ENCODE results near the gene CARM1.

Gene CARM1

GRCh38 chr19:10915130-10916091, 44.1 kb downstream of the CARM1 start:
- in situ Hi-C loops (cut with MboI; ENCODE audit: low sequenced_read_pairs, unreplicated experiment), result no loop called here
- TF ChIP-seq CTCF (IDR thresholded peaks at IDR 0.05; ENCODE audit: borderline replicate concordance, control extremely low read depth, extremely low read depth, insufficient read depth, missing control alignments), result no peak
- DNase-seq (ENCODE audit: low spot score), result no peak

GRCh38 chr19:10916602-10917001, 45.2 kb downstream of the CARM1 start:
- no peak for TF ChIP-seq CTCF (IDR thresholded peaks at IDR 0.05; ENCODE audit: borderline replicate concordance, control extremely low read depth, extremely low read depth, insufficient read depth, missing control alignments)
- in situ Hi-C loops (cut with MboI; ENCODE audit: low sequenced_read_pairs, unreplicated experiment), result no loop called here
- no peak for DNase-seq (ENCODE audit: low spot score)

- DNase-seq (ENCODE audit: low spot score), result no peak
- in situ Hi-C loops (cut with MboI; ENCODE audit: low sequenced_read_pairs, unreplicated experiment), result no loop called here
- TF ChIP-seq CTCF (IDR thresholded peaks at IDR 0.05; ENCODE audit: borderline replicate concordance, control extremely low read depth, extremely low read depth, insufficient read depth, missing control alignments), result no peak
Observed at GRCh38 chr19:10918359-10918758, 47.0 kb downstream of the CARM1 start.

GRCh38 chr19:10919352-10920287, 48.3 kb downstream of the CARM1 start:
- no peak for DNase-seq (ENCODE audit: low spot score)
- TF ChIP-seq CTCF (IDR thresholded peaks at IDR 0.05; ENCODE audit: borderline replicate concordance, control extremely low read depth, extremely low read depth, insufficient read depth, missing control alignments), result no peak
- in situ Hi-C loops (cut with MboI; ENCODE audit: low sequenced_read_pairs, unreplicated experiment), result no loop called here

- DNase-seq (ENCODE audit: low spot score), result no peak
- in situ Hi-C loops (cut with MboI; ENCODE audit: low sequenced_read_pairs, unreplicated experiment), result no loop called here
- TF ChIP-seq CTCF (IDR thresholded peaks at IDR 0.05; ENCODE audit: borderline replicate concordance, control extremely low read depth, extremely low read depth, insufficient read depth, missing control alignments), result no peak
Observed at GRCh38 chr19:10920288-10920655, 48.9 kb downstream of the CARM1 start.

GRCh38 chr19:10920781-10921180, 49.4 kb downstream of the CARM1 start:
- no peak for DNase-seq (ENCODE audit: low spot score)
- TF ChIP-seq CTCF (IDR thresholded peaks at IDR 0.05; ENCODE audit: borderline replicate concordance, control extremely low read depth, extremely low read depth, insufficient read depth, missing control alignments), result no peak
- in situ Hi-C loops (cut with MboI; ENCODE audit: low sequenced_read_pairs, unreplicated experiment), result no loop called here
